ENCODE data around the gene RUSC1.

DNA sequence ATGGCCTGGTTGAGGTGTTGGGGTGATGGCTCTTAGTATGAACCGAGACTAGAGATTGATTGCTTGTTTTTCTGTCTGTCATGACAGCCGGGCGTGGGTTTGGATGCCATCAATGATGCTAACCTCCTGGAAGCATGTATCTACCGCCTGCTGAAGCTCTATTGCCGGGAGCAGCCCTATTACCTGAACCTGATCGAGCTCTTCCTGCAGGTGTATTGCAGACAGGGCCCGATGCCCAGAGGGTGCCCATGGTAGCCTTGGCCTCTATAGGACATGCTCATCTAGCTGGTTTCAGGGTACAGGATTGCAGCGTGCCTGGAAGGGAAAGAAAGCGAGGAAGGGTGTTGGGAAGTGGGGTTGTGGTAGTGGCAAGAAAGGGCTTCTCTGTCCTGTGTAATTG, 2.6 kb upstream of the RUSC1 start:
- TF ChIP-seq EZH2 (IDR thresholded peaks at IDR 0.05; ENCODE audit: borderline replicate concordance, low read depth, low read length, poor library complexity, severe bottlenecking): no peak
- TF ChIP-seq, protein P1, sequence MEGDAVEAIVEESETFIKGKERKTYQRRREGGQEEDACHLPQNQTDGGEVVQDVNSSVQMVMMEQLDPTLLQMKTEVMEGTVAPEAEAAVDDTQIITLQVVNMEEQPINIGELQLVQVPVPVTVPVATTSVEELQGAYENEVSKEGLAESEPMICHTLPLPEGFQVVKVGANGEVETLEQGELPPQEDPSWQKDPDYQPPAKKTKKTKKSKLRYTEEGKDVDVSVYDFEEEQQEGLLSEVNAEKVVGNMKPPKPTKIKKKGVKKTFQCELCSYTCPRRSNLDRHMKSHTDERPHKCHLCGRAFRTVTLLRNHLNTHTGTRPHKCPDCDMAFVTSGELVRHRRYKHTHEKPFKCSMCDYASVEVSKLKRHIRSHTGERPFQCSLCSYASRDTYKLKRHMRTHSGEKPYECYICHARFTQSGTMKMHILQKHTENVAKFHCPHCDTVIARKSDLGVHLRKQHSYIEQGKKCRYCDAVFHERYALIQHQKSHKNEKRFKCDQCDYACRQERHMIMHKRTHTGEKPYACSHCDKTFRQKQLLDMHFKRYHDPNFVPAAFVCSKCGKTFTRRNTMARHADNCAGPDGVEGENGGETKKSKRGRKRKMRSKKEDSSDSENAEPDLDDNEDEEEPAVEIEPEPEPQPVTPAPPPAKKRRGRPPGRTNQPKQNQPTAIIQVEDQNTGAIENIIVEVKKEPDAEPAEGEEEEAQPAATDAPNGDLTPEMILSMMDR (conservative IDR thresholded peaks at IDR 0.05; ENCODE audit: low read depth, low read length): no peak

Data from A673 (cell line).